ENCODE measurements around the gene MLLT1. TPM values are rescaled to one million over a fixed set of nuclear protein-coding genes. Genes with fewer than 3 reads are reported as not detected.

Gene MLLT1
- total RNA-seq, 5 donors from 2014 or later (not counting 1 experiment from before 2014, with no cell fraction given) = 31.4 to 59.8 (median 57.2) TPM

GRCh38 chr19:6210721-6211600, 68.8 kb downstream of the MLLT1 start:
- no peaks in the 10 kb centered on the region for H3K9me3 ChIP-seq
- CTCF ChIA-PET = interaction anchor here (0.6 kb wide), 2 partner anchors 587 to 1037 kb away, joined by 4 to 8 read pairs; no protein-coding TSS in a partner anchor
- H3K27me3 ChIP-seq (replicated peaks in 1 of 2; ENCODE audit: control insufficient read depth in 2 of 2, extremely low read depth in 1 of 2, insufficient read depth in 2 of 2, low read length in 1 of 2) = no peaks in the 10 kb centered on the region
- POLR2A ChIA-PET = no interaction called here
- ATAC-seq (replicated peaks in 1 of 4) (no peak), DNase-seq (no peak)
- Mint-ChIP-seq H3K4me1 (no peaks in the 10 kb centered on the region), H3K9me3 (no peaks in the 10 kb centered on the region), H3K4me3 (no peak overlapping the region), H3K27ac (no peak overlapping the region), H3K27me3 (no peaks in the 10 kb centered on the region), H3K36me3 (peaks cover 5% of the 10 kb centered on the region)
- no peaks in the 10 kb centered on the region for H3K4me1 ChIP-seq (ENCODE audit: control insufficient read depth in 1 of 2, extremely low read depth in 1 of 2, insufficient read depth in 2 of 2, low read length in 2 of 2)
- WGBS (ENCODE audit: insufficient coverage) = 92% methylated on average over 18 of the region's 32 CpGs
- no peak overlapping the region for H3K27ac ChIP-seq (ENCODE audit: low read length)
- H3K36me3 ChIP-seq (ENCODE audit: control insufficient read depth in 2 of 2, extremely low read depth in 1 of 2, insufficient read depth in 1 of 2, low read length in 1 of 2) = peaks cover 6 to 15% of the 10 kb centered on the region in 2 donors
- no peak overlapping the region for H3K4me3 ChIP-seq (ENCODE audit: control insufficient read depth in 1 of 2, extremely low read depth in 1 of 2, low read length in 1 of 2)

- no peak for ATAC-seq (replicated peaks in 1 of 4)
- no peak for DNase-seq
- H3K9me3 ChIP-seq = no peaks in the 10 kb centered on the region
- Mint-ChIP-seq H3K27me3 (no peaks in the 10 kb centered on the region), H3K27ac (no peak overlapping the region), H3K4me1 (no peaks in the 10 kb centered on the region), H3K36me3 (peaks cover 5% of the 10 kb centered on the region), H3K4me3 (no peak overlapping the region), H3K9me3 (no peaks in the 10 kb centered on the region)
- ChIA-PET CTCF (no interaction called here), POLR2A (no interaction called here)
- peaks cover 6 to 11% of the 10 kb centered on the region in 2 donors for H3K36me3 ChIP-seq (ENCODE audit: control insufficient read depth in 2 of 2, extremely low read depth in 1 of 2, insufficient read depth in 1 of 2, low read length in 1 of 2)
- 94% methylated on average over 6 of the region's 7 CpGs for WGBS (ENCODE audit: insufficient coverage)
- H3K4me1 ChIP-seq (ENCODE audit: control insufficient read depth in 1 of 2, extremely low read depth in 1 of 2, insufficient read depth in 2 of 2, low read length in 2 of 2) = no peaks in the 10 kb centered on the region
- H3K27me3 ChIP-seq (replicated peaks in 1 of 2; ENCODE audit: control insufficient read depth in 2 of 2, extremely low read depth in 1 of 2, insufficient read depth in 2 of 2, low read length in 1 of 2) = peaks cover 0 to 3% of the 10 kb centered on the region in 2 experiments
- no peak overlapping the region for H3K4me3 ChIP-seq (ENCODE audit: control insufficient read depth in 1 of 2, extremely low read depth in 1 of 2, low read length in 1 of 2)
- no peak overlapping the region for H3K27ac ChIP-seq (ENCODE audit: low read length)
Measured at GRCh38 chr19:6210091-6210490, 69.7 kb downstream of the MLLT1 start.

GRCh38 chr19:6209680-6210079, 70.1 kb downstream of the MLLT1 start:
- Histone ChIP-seq H3K27me3 (replicated peaks in 1 of 2; ENCODE audit: control insufficient read depth in 2 of 2, extremely low read depth in 1 of 2, insufficient read depth in 2 of 2, low read length in 1 of 2) (peaks cover 0 to 6% of the 10 kb centered on the region in 2 experiments), H3K4me1 (ENCODE audit: control insufficient read depth in 1 of 2, extremely low read depth in 1 of 2, insufficient read depth in 2 of 2, low read length in 2 of 2) (no peaks in the 10 kb centered on the region), H3K9me3 (no peaks in the 10 kb centered on the region), H3K27ac (ENCODE audit: low read length) (no peak overlapping the region), H3K4me3 (ENCODE audit: control insufficient read depth in 1 of 2, extremely low read depth in 1 of 2, low read length in 1 of 2) (no peak overlapping the region), H3K36me3 (ENCODE audit: control insufficient read depth in 2 of 2, extremely low read depth in 1 of 2, insufficient read depth in 1 of 2, low read length in 1 of 2) (peaks cover 6 to 8% of the 10 kb centered on the region in 2 donors)
- Mint-ChIP-seq H3K27ac (no peak overlapping the region), H3K4me1 (no peaks in the 10 kb centered on the region), H3K36me3 (peaks cover 5% of the 10 kb centered on the region), H3K27me3 (no peaks in the 10 kb centered on the region), H3K4me3 (no peak overlapping the region), H3K9me3 (no peaks in the 10 kb centered on the region)
- ChIA-PET CTCF (interaction anchor here in 1 of 2 donors (0.6 kb wide), 1 partner anchor 297 kb away, joined by 9 read pairs; no protein-coding TSS in a partner anchor), POLR2A (no interaction called here)
- no peak for DNase-seq
- no peak for ATAC-seq (replicated peaks in 1 of 4)
- 72% methylated on average over 4 of the region's 4 CpGs for WGBS (ENCODE audit: insufficient coverage)

GRCh38 chr19:6209233-6209632, 70.5 kb downstream of the MLLT1 start:
- 100% methylated on average over 1 of the region's 4 CpGs for WGBS (ENCODE audit: insufficient coverage)
- no peak overlapping the region for H3K4me3 Mint-ChIP-seq
- DNase-seq (no peak), ATAC-seq (replicated peaks in 1 of 4) (no peak)
- no peak overlapping the region for H3K4me3 ChIP-seq (ENCODE audit: control insufficient read depth in 1 of 2, extremely low read depth in 1 of 2, low read length in 1 of 2)
- ChIA-PET POLR2A (no interaction called here), CTCF (interaction anchor here in 1 of 2 donors (0.6 kb wide), 1 partner anchor 298 kb away, joined by 9 read pairs; no protein-coding TSS in a partner anchor)
- peaks cover 5% of the 10 kb centered on the region for H3K36me3 Mint-ChIP-seq
- no peaks in the 10 kb centered on the region for H3K4me1 ChIP-seq (ENCODE audit: control insufficient read depth in 1 of 2, extremely low read depth in 1 of 2, insufficient read depth in 2 of 2, low read length in 2 of 2)
- H3K9me3 ChIP-seq = no peaks in the 10 kb centered on the region
- H3K27me3 ChIP-seq (replicated peaks in 1 of 2; ENCODE audit: control insufficient read depth in 2 of 2, extremely low read depth in 1 of 2, insufficient read depth in 2 of 2, low read length in 1 of 2) = peaks cover 0 to 6% of the 10 kb centered on the region in 2 experiments
- H3K27me3 Mint-ChIP-seq = no peaks in the 10 kb centered on the region
- no peak overlapping the region for H3K27ac ChIP-seq (ENCODE audit: low read length)
- peaks cover 4 to 6% of the 10 kb centered on the region in 2 donors for H3K36me3 ChIP-seq (ENCODE audit: control insufficient read depth in 2 of 2, extremely low read depth in 1 of 2, insufficient read depth in 1 of 2, low read length in 1 of 2)
- no peak overlapping the region for H3K27ac Mint-ChIP-seq
- H3K9me3 Mint-ChIP-seq = no peaks in the 10 kb centered on the region
- no peaks in the 10 kb centered on the region for H3K4me1 Mint-ChIP-seq

GRCh38 chr19:6204866-6205723, 74.7 kb downstream of the MLLT1 start:
- no peaks in the 10 kb centered on the region for H3K9me3 Mint-ChIP-seq
- H3K4me3 Mint-ChIP-seq = no peak overlapping the region
- DNase-seq (no peak), ATAC-seq (replicated peaks in 1 of 4) (no peak)
- Histone ChIP-seq H3K27ac (ENCODE audit: low read length) (no peak overlapping the region), H3K36me3 (ENCODE audit: control insufficient read depth in 2 of 2, extremely low read depth in 1 of 2, insufficient read depth in 1 of 2, low read length in 1 of 2) (no peaks in the 10 kb centered on the region), H3K9me3 (no peaks in the 10 kb centered on the region), H3K27me3 (replicated peaks in 1 of 2; ENCODE audit: control insufficient read depth in 2 of 2, extremely low read depth in 1 of 2, insufficient read depth in 2 of 2, low read length in 1 of 2) (peaks cover 0 to 12% of the 10 kb centered on the region in 2 experiments), H3K4me1 (ENCODE audit: control insufficient read depth in 1 of 2, extremely low read depth in 1 of 2, insufficient read depth in 2 of 2, low read length in 2 of 2) (peaks cover 0 to 1% of the 10 kb centered on the region in 2 experiments), H3K4me3 (ENCODE audit: control insufficient read depth in 1 of 2, extremely low read depth in 1 of 2, low read length in 1 of 2) (no peak overlapping the region)
- WGBS (ENCODE audit: insufficient coverage) = 90% methylated on average over 11 of the region's 19 CpGs
- CTCF ChIA-PET = interaction anchor here in 1 of 2 donors (0.7 kb wide), 1 partner anchor 212 kb away, joined by 4 read pairs; no protein-coding TSS in a partner anchor
- no peaks in the 10 kb centered on the region for H3K4me1 Mint-ChIP-seq
- POLR2A ChIA-PET = interaction anchor here (0.6 to 0.7 kb wide), 2 partner anchors 9 to 115 kb away, joined by 6 to 12 read pairs; no protein-coding TSS in a partner anchor
- no peaks in the 10 kb centered on the region for H3K36me3 Mint-ChIP-seq
- no peak overlapping the region for H3K27ac Mint-ChIP-seq
- peaks cover 0 to 2% of the 10 kb centered on the region in 2 donors for H3K27me3 Mint-ChIP-seq

GRCh38 chr19:6204212-6204611, 75.6 kb downstream of the MLLT1 start:
- Mint-ChIP-seq H3K36me3 (no peaks in the 10 kb centered on the region), H3K27ac (no peak overlapping the region), H3K9me3 (no peaks in the 10 kb centered on the region), H3K4me1 (peaks cover 4 to 5% (median 5%) of the 10 kb centered on the region in 3 donors), H3K27me3 (peaks cover 0 to 2% of the 10 kb centered on the region in 2 donors), H3K4me3 (no peak overlapping the region)
- POLR2A ChIA-PET = no interaction called here
- H3K27ac ChIP-seq (ENCODE audit: low read length) = no peak overlapping the region
- peaks cover 0 to 12% of the 10 kb centered on the region in 2 experiments for H3K27me3 ChIP-seq (replicated peaks in 1 of 2; ENCODE audit: control insufficient read depth in 2 of 2, extremely low read depth in 1 of 2, insufficient read depth in 2 of 2, low read length in 1 of 2)
- H3K36me3 ChIP-seq (ENCODE audit: control insufficient read depth in 2 of 2, extremely low read depth in 1 of 2, insufficient read depth in 1 of 2, low read length in 1 of 2) = no peaks in the 10 kb centered on the region
- no peaks in the 10 kb centered on the region for H3K9me3 ChIP-seq
- ATAC-seq (replicated peaks in 1 of 4) (no peak), DNase-seq (no peak)
- no peak overlapping the region for H3K4me3 ChIP-seq (ENCODE audit: control insufficient read depth in 1 of 2, extremely low read depth in 1 of 2, low read length in 1 of 2)
- peaks cover 0 to 8% of the 10 kb centered on the region in 2 experiments for H3K4me1 ChIP-seq (ENCODE audit: control insufficient read depth in 1 of 2, extremely low read depth in 1 of 2, insufficient read depth in 2 of 2, low read length in 2 of 2)
- WGBS (ENCODE audit: insufficient coverage) = 100% methylated on average over 1 of the region's 6 CpGs
- CTCF ChIA-PET = interaction anchor here in 1 of 2 donors (0.7 kb wide), 1 partner anchor 184 kb away, joined by 3 read pairs; no protein-coding TSS in a partner anchor
